NCI-H2107 (cell line): ENCODE results near the gene IGFBP5.

ENCODE experiments used
- DNase-seq: peaks from one replicate; lab custom pipeline; 2025; lab: John Stamatoyannopoulos, UW

IGFBP5 gene, protein sequence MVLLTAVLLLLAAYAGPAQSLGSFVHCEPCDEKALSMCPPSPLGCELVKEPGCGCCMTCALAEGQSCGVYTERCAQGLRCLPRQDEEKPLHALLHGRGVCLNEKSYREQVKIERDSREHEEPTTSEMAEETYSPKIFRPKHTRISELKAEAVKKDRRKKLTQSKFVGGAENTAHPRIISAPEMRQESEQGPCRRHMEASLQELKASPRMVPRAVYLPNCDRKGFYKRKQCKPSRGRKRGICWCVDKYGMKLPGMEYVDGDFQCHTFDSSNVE

GRCh38 chr2:216695401-216695821 is at the start of gene IGFBP5:
Gene IGFBP5, minus strand, starts transcription at chr2:216695549. Its CDS starts 774 bp downstream, at chr2:216694775.
- DNase-seq = peak; percentile 89

DNA sequence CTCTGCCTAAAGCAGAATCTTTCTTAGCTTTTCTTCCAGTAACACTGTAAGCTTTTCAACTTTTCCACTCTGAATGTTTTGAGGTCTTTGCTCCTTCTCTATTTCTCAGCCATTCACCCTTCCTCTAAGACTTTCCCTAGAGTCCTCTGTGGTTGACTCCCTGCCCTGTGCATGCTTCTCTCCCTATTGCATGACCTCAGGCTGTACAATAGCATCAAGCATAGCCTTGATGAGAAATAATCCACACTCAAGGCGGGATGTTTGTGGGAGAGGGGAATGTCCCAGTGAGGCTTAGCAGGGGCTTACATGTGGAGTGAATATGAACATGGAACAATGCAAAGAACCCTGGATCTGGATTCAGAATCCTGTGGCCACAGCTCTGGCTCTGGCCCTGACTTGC is 48.4 kb upstream of the IGFBP5 start:
- no peak for DNase-seq

GRCh38 chr2:216742411-216742810 is 47.1 kb upstream of the IGFBP5 start:
- no peak for DNase-seq

DNA sequence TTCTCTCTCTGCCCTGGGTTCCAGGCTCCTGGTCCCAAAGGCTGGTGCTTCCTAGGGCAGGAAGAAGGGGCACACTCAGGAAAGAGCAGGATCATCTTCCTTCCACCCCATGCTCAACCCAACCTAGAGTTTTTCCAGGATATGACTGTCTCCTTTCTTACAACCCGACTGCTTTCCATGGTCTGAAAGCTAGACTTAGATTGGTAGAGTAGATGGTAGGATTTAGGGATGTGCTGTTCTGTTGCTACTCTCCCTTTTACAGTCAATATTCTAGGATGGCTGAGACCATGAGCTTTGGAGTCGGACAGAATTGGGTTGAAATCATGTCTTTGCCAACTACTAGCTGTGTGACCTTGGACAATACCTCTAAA is 45.9 kb upstream of the IGFBP5 start:
- no peak for DNase-seq

GRCh38 chr2:216740557-216741222 is 45.3 kb upstream of the IGFBP5 start:
- DNase-seq = no peak

DNA sequence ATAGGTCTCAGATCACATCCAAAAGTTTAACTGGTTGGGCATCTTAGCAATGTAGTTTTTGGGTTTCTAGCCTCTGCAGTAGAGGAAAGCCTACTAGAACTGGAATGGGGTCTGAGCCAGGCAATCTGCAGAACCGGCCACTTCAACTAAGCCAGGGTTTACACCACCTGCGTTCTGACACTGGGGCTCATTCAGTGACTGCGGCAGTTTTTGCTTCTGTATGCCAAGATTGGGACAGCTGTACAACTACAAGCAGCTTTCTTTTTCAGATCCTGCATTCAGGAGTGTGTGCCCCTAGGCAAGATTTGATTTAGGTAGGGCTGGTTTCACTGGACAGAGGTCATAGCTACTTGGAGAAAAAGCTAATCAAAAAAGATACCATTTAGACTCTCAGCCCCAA is 43.7 kb upstream of the IGFBP5 start:
- DNase-seq = no peak

- no peak for DNase-seq
Observed at GRCh38 chr2:216737676-216738075, 42.3 kb upstream of the IGFBP5 start.

- no peak for DNase-seq
Observed at GRCh38 chr2:216736326-216736725, 41.0 kb upstream of the IGFBP5 start.

DNA sequence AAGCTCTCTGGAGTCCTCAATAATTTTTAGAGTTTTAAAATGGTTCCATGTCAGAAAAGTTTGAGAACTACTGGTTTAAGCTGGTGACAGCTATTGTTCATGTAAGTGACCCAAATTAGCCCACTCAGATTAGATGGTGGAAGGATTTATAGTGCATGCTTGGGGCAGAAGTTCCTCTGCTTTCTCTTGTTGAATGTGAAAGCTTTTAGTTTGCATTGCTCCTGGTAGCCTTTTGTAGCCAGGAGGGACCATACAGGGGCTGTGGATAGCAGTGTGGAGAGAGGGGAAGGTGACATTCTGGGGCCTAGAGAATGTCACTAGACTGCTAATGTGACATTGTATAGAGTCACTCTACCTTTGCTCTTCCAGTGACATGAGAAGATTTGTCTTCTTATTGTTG is 40.3 kb upstream of the IGFBP5 start:
- no peak for DNase-seq

DNA sequence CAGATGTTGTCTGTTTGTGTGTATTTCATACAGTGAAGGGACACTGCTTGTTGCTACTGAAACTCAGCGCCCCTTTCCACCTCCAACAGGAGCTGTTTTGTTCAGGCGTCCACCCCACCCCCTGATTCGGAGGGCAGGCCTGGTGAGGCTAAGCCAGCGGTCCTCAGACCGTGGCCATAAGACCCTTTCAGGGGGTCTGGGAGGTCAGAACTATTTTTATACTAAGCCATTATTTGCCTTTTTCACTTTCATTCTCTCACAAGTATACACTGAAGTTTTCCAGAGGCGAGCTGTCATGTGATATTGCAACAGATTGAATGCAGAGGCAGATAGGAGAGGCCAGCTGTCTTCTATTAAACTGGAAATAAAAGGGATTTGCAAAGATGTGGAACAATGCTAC is 39.7 kb upstream of the IGFBP5 start:
- no peak for DNase-seq

GRCh38 chr2:216733046-216733445 is 37.7 kb upstream of the IGFBP5 start:
- no peak for DNase-seq

DNA sequence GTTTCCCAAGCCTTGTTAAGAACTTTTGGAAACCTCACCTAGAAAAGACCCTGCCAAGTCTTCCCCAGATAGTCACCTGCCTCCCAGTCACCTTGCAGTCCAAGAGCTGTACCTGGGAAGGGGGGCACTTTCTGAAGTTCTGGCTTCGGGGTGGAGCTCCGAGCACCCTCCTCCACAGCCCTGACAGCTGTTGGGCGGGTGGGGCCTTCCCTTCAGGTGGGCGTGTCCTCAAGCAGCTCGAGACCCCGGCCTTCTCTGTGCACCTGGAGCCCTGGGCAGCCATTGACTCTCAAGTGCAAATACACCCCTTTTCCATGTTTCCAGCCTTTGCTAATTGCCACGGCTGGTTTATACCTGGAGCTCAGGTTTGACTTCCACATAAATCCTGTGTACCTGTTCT is 37.0 kb upstream of the IGFBP5 start:
- no peak for DNase-seq

DNA sequence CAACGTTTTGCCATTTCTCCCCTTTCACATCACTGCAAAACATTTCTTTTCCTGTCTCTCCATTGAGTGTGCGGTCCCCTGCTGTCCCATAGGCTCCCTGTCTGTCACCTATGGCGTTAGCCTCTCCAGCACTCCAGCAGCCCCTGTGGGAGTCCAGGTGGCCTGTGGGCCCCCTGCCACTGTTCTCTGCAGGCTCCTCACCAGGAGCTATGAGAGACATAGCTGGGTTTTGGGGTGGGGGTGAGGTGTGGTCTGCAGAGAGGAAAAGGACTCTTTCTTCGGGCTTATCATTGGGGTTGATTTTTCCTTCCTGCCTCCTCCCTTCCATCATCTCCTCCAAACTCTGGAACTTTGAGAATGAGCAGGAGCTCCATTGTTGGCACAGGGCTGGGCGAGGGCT is 36.1 kb upstream of the IGFBP5 start:
- no peak for DNase-seq

DNA sequence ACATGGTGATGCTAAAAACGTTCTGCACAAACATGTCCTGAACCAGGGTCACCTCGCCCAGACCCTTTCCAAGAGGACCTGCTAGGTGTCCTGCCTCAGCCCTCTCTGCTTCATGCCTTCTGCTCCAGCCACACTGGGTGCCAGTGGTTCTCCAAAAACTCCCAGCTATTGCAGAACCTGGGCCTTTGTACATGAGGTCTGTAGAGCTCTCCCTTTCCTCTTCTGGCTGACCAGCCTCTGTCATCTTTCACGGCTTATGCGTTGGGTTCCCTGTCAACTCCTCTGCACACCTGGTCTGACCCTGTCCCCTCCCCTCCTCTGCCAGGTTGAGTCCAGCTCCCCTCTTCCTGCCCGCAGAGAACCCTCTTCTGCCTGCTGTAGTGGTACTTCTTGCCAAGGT is 35.5 kb upstream of the IGFBP5 start:
- DNase-seq = no peak

GRCh38 chr2:216727346-216728122 is 32.2 kb upstream of the IGFBP5 start:
- DNase-seq = no peak

DNA sequence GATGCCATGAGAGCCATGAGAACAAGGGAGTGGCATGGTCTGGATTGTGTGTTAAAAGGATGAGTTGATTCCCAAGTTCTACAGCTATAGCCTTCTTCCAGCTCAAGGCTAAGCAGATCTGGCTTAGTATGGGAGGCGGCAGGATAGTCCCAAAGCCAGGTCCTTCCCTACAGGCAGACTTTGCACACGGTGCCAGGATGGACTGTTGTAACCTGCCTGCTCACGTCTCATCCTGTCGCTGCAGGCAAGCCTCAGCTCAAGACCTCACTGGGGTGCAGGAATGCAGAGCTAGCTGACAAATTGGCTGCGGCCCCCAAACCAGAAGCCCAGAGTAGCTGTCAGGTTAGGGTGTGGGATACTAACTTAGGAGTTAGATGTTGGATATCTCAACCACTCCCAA is 28.8 kb upstream of the IGFBP5 start:
- DNase-seq = no peak

DNA sequence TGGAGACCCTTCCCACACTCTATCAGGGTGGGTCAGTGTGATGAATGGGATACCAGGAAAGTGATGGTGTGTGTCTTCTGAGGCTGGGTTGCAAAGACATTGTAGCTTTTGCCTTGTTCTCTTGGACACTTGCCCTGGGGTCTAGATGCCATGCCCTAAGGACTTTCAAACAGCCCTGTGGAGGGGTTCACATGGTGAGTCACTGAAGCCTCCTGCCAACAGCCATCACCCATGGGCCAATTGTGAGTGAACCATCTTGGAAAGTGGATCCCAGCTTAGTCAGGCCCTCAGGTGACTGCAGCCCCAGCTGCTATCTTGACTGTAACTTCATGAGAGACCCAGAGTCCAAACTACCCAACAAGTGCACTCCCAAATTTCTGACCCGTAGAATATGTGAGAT is 25.8 kb upstream of the IGFBP5 start:
- DNase-seq = no peak

GRCh38 chr2:216720722-216721121 is 25.4 kb upstream of the IGFBP5 start:
- no peak for DNase-seq

DNA sequence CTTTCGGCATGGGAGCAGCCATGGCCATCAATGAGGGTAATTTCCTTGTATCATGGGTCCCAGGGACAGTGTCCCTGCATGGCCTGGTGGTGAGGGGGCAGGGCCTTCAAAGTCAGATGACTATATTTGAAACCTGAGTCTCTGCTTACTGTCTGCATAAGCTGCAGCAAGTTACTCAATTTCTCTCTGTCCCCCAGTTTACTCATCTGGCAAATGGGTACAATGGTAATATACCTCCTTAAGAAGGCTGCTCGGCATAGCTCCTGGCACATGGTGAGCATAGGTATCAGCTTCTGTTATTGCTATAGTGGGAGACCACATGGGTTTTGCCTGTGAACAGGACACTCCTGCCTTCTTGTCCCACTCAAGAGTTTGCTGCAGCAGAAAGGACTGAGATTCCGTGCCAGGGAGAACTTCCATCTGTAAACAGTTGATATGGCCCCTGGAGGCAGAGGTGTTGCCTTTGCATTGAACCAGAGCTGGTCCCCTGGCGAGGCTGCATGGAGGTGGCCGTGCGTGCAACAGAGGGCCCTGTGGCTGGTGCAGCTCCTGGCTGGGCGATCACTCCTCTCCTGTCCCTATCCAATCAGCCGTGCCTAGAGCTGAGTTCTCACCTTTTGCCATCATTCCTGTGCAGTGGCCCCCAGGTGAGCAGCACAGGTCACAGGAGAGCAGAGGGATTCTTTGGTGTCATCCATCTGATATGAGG is 22.7 kb upstream of the IGFBP5 start:
- no peak for DNase-seq

GRCh38 chr2:216717491-216717901 is 22.1 kb upstream of the IGFBP5 start:
- no peak for DNase-seq

GRCh38 chr2:216716109-216716508 is 20.8 kb upstream of the IGFBP5 start:
- no peak for DNase-seq

DNA sequence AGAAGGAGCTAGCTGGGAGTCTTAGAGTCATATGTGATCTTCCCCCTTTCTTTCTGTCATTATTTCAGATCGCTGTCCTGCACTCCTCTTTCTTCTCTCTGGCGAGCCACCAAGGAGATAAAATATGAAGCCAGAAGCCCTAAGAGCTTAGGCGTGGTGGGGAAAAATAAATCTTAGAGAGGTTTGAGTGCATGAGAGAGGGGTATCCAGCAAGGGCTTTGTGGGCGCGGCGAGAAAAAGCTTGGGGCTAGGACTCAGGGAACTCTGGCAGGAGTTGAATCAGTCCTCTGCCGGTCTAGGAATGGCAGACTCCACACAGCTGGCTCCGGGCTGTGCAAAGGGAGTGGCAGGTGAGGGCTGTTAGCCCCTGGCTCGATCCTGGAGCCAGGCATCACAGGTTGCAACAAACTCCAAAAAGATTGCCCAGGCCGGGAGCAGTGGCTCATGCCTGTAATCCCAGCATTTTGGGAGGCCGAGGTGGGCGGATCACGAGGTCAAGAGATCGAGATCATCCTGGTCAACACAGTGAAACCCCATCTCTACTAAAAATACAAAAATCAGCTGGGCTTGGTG is 20.1 kb upstream of the IGFBP5 start:
- DNase-seq = no peak
